HUES64 (cell line): ENCODE results near the gene DNAJC24.

Experiments used
- H3K27ac ChIP-seq: 2 replicates; pipeline ENCODE4 v1.7.0; 2013; ENCODE audit warnings: low read depth, low read length, inconsistent platforms
- H3K27me3 ChIP-seq: 2 replicates; pipeline ENCODE4 v1.6.1; 2013; ENCODE audit warnings: mild to moderate bottlenecking, low read length; ENCODE audit not compliant: insufficient read depth
- H3K36me3 ChIP-seq: 2 replicates; pipeline ENCODE4 v1.6.1; 2013; ENCODE audit warnings: mild to moderate bottlenecking, low read length; ENCODE audit not compliant: insufficient read depth
- H3K4me1 ChIP-seq: 2 replicates; pipeline ENCODE4 v1.6.1; 2013; ENCODE audit warnings: mild to moderate bottlenecking, low read length, moderate library complexity; ENCODE audit not compliant: insufficient read depth
- H3K4me3 ChIP-seq: 2 replicates; pipeline ENCODE4 v1.5.1; 2013; ENCODE audit warnings: mild to moderate bottlenecking, low read length, moderate library complexity
- H3K9ac ChIP-seq: 2 replicates; pipeline ENCODE4 v1.6.1; 2013; ENCODE audit warnings: mild to moderate bottlenecking, low read depth, low read length
- H3K9me3 ChIP-seq: 2 replicates; pipeline ENCODE4 v1.6.1; 2013; ENCODE audit warnings: low read depth, low read length; ENCODE audit not compliant: insufficient read depth
- WGBS: fragments of 150-250, 120-280 bp; methylation state at CpG from one replicate; pipeline ENCODE4 v1.1.7; 2013; ENCODE audit warnings: missing lambda C conversion rate; 5-methylcytosine and 5-hydroxymethylcytosine counted together

The DNAJC24 gene

GRCh38 chr11:31355131-31355530 lies 14.5 kb upstream of the DNAJC24 start:
- H3K9ac ChIP-seq = no peak overlapping the region
- H3K9me3 ChIP-seq = no peaks in the 10 kb centered on the region
- H3K27ac ChIP-seq = no peak overlapping the region
- no peaks in the 10 kb centered on the region for H3K27me3 ChIP-seq
- H3K4me3 ChIP-seq = no peak overlapping the region
- no peaks in the 10 kb centered on the region for H3K36me3 ChIP-seq
- no peaks in the 10 kb centered on the region; the same call in 1 of the 2 replicates for H3K4me1 ChIP-seq
- 93% methylated on average over 2 of the region's 2 CpGs for WGBS

DNA sequence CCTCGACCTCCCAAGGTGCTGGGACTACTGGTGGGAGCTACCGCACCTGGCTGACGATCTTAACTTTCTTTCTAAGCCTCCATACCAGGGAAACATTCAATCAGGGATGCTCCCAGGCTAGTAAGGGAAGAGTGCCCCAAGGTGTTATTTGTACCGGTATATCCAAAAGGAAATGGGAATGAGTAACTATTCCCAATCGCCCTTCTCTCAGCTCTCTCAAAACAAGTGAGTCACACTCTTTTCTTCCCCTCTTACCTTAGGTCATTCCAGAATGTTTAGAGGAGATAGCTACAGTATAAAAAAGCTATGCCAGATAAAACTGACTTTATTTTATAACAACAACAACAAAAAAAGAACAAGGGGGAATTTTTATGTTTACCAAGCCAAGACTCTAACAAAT lies 13.8 kb upstream of the DNAJC24 start:
- no peak overlapping the region for H3K27ac ChIP-seq
- WGBS = 91% methylated on average over 4 of the region's 5 CpGs
- no peaks in the 10 kb centered on the region; the same call in 1 of the 2 replicates for H3K4me1 ChIP-seq
- no peaks in the 10 kb centered on the region for H3K27me3 ChIP-seq
- H3K9ac ChIP-seq = no peak overlapping the region
- H3K36me3 ChIP-seq = no peaks in the 10 kb centered on the region
- H3K9me3 ChIP-seq = no peaks in the 10 kb centered on the region
- no peak overlapping the region for H3K4me3 ChIP-seq

DNA sequence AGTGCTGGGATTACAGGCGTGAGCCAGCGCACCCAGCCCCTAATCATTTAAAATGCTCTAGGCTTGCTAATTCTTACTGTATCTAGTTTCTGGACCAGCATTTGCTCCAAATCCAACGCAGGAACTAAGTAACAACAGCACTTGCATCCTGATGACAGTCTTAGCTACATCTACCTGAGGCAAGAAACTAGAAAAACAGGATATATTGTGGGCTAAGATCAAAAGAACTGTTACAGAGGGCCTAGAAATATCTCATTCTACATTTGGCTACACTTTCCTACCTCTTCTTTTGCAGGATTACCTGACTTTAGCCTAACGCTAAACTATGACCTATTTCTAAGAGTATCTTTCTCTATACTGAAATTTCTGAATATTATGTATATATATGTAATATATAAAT lies 7.9 kb upstream of the DNAJC24 start:
- no peaks in the 10 kb centered on the region for H3K27me3 ChIP-seq
- H3K4me1 ChIP-seq = 0 out of 2 replicates have a peak, but pooled peaks cover 7% of the 10 kb centered on the region
- H3K4me3 ChIP-seq = no peak overlapping the region
- H3K36me3 ChIP-seq = no peaks in the 10 kb centered on the region
- no peak overlapping the region for H3K9ac ChIP-seq
- no peak overlapping the region for H3K27ac ChIP-seq
- H3K9me3 ChIP-seq = no peaks in the 10 kb centered on the region
- 94% methylated on average over 4 of the region's 4 CpGs for WGBS

GRCh38 chr11:31366795-31367194 lies 2.9 kb upstream of the DNAJC24 start:
- 95% methylated on average over 4 of the region's 4 CpGs for WGBS
- no peaks in the 10 kb centered on the region for H3K27me3 ChIP-seq
- H3K4me1 ChIP-seq = peaks cover 14% of the 10 kb centered on the region; the same call in 1 of the 2 replicates
- no peak overlapping the region for H3K9ac ChIP-seq
- no peaks in the 10 kb centered on the region for H3K36me3 ChIP-seq
- no peaks in the 10 kb centered on the region for H3K9me3 ChIP-seq
- H3K27ac ChIP-seq = no peak overlapping the region
- H3K4me3 ChIP-seq = no peak overlapping the region

DNA sequence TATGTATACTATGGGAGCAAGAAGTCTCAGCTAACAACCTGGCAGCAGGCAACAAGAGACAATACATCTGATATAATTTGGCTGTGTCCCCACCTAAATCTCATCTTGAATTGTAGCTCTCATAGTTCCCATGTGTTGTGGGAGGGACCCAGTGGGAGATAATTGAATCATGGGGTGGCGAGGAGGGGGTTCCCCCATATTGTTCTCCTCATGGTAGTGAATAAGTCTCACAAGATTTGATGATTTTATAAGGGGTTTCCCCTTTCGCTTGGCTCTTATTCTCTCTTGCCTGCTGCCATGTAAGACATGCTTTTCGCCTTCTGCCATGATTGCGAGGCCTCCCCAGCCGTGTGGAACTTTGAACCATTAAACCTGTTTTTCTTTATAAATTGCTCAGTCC lies 6.2 kb downstream of the DNAJC24 start:
- H3K9ac ChIP-seq = no peak overlapping the region
- no peak overlapping the region for H3K4me3 ChIP-seq
- no peaks in the 10 kb centered on the region for H3K27me3 ChIP-seq
- H3K36me3 ChIP-seq = peaks cover 4% of the 10 kb centered on the region; the same call in 1 of the 2 replicates
- H3K4me1 ChIP-seq = peaks cover under 1% of the 10 kb centered on the region; the same call in 1 of the 2 replicates
- 90% methylated on average over 5 of the region's 5 CpGs for WGBS
- no peaks in the 10 kb centered on the region for H3K9me3 ChIP-seq
- H3K27ac ChIP-seq = no peak overlapping the region

- Histone ChIP-seq H3K36me3 (no peaks in the 10 kb centered on the region; the same call in 1 of the 2 replicates), H3K4me3 (no peak overlapping the region), H3K4me1 (peaks cover 12% of the 10 kb centered on the region), H3K9ac (no peak overlapping the region), H3K27ac (no peak overlapping the region), H3K9me3 (no peaks in the 10 kb centered on the region), H3K27me3 (no peaks in the 10 kb centered on the region)
- WGBS = 82% methylated on average over 1 of the region's 1 CpG
Measured at GRCh38 chr11:31383116-31383515, 13.5 kb downstream of the DNAJC24 start.

DNA sequence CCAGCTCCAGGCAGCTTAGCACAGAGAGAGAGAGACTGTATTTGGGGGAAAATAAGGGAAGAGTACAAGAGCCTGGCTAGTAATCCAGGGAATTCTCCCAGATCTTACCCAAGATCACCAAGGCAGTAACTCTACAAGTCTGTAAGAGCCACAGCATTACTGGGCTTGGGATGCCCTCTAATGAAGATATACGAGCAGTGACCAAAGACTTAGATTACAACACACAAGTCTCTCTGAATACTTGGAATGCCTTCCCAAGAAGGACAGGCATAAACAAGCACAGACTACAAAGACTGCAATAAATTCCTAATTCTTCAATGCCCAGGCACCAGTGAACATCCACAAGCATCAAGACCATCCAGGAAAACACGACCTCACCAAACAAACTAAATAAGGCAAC lies 17.7 kb downstream of the DNAJC24 start:
- H3K27me3 ChIP-seq = no peaks in the 10 kb centered on the region
- H3K4me3 ChIP-seq = no peak overlapping the region
- no peaks in the 10 kb centered on the region for H3K9me3 ChIP-seq
- WGBS = 94% methylated on average over 2 of the region's 2 CpGs
- H3K36me3 ChIP-seq = no peaks in the 10 kb centered on the region; the same call in 1 of the 2 replicates
- no peak overlapping the region for H3K27ac ChIP-seq
- no peak overlapping the region for H3K9ac ChIP-seq
- peaks cover 11% of the 10 kb centered on the region for H3K4me1 ChIP-seq

DNA sequence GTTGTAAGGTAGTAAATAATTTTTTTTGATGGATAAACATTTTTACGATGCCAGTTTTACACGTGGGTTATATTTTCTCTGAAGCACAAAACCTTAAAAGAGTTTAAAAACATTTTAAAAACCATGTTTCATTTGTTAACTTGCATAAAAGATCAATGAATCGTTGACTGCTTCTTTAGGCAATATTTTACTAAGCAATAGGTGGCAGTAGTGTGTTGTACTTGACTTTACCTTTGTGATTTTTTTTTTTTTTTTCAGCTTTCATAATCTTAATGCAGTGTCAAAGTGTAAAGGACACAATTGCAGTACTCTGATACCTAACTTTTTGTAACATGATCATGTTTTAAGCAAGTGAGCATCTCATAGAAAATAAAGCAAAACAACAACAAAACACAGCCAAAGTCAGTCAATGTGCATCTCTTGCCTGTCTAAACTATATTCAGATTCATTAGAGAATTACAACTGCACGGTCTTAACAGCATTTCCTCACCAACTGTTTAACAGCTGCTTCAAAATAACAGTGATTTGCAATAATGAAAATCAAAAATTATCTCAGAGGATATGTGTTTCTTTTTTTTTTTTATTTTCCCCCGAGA lies 27.7 kb downstream of the DNAJC24 start:
- H3K36me3 ChIP-seq = peaks cover 16% of the 10 kb centered on the region; the same call in 1 of the 2 replicates
- WGBS = 83% methylated on average over 3 of the region's 5 CpGs
- no peaks in the 10 kb centered on the region for H3K27me3 ChIP-seq
- H3K4me3 ChIP-seq = no peak overlapping the region
- no peaks in the 10 kb centered on the region for H3K4me1 ChIP-seq
- H3K9ac ChIP-seq = no peak overlapping the region
- H3K9me3 ChIP-seq = peaks cover 7% of the 10 kb centered on the region; the same call in 1 of the 2 replicates
- no peak overlapping the region for H3K27ac ChIP-seq

DNA sequence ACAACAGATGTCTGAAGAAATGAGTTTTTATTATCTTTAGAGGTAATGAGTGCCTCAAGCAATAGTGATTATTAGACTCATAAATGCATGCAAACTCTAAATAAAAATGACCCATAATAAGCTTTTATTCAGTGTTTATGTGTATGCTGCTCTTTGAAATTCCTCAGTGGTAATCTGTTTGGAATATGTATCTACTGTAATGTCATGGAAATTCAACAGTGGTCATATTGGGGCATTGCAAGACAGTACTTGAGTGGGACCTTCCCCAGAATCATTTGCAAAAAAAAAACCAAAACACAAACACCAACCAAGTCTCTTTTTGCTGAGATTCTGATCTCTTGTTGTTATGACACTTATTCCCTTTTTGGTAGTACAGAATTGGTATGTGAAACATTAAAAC lies 35.0 kb downstream of the DNAJC24 start:
- no peaks in the 10 kb centered on the region for H3K4me1 ChIP-seq
- H3K27me3 ChIP-seq = no peaks in the 10 kb centered on the region
- no peak overlapping the region for H3K9ac ChIP-seq
- H3K36me3 ChIP-seq = peaks cover 5% of the 10 kb centered on the region; the same call in 1 of the 2 replicates
- no peak overlapping the region for H3K27ac ChIP-seq
- no peaks in the 10 kb centered on the region for H3K9me3 ChIP-seq
- no peak overlapping the region for H3K4me3 ChIP-seq

- no peak overlapping the region for H3K9ac ChIP-seq
- H3K9me3 ChIP-seq = 0 out of 2 replicates have a peak, but pooled peaks cover 3% of the 10 kb centered on the region
- 96% methylated on average over 2 of the region's 2 CpGs for WGBS
- H3K27me3 ChIP-seq = no peaks in the 10 kb centered on the region
- H3K27ac ChIP-seq = no peak overlapping the region
- H3K4me1 ChIP-seq = no peaks in the 10 kb centered on the region
- H3K4me3 ChIP-seq = no peak overlapping the region
- no peaks in the 10 kb centered on the region; the same call in 1 of the 2 replicates for H3K36me3 ChIP-seq
Measured at GRCh38 chr11:31408201-31408600, 38.5 kb downstream of the DNAJC24 start.

DNA sequence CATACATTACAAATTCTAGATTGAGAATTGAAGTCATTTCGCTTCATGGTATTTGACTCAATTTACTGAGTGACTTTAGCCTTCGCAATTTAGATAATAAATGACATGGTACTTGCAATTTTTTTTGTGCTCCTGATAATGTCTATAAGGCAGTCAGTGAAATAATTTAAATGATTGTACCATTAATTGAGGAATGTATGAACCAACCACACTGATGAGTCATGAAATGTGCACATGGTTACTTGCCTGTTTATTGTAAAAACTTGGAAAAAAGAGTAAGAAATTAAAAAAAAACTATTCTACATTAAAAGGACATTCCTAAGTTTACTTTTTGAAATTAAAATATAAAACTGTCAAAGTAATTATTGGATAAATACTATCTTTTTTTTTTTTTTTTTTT lies 43.3 kb downstream of the DNAJC24 start:
- Histone ChIP-seq H3K27ac (no peak overlapping the region), H3K9me3 (0 out of 2 replicates have a peak, but pooled peaks cover 3% of the 10 kb centered on the region), H3K27me3 (no peaks in the 10 kb centered on the region), H3K4me1 (peaks cover 23% of the 10 kb centered on the region), H3K9ac (no peak overlapping the region), H3K4me3 (no peak overlapping the region), H3K36me3 (peaks cover 6% of the 10 kb centered on the region; the same call in 1 of the 2 replicates)
- 100% methylated on average over 2 of the region's 2 CpGs for WGBS
